Activated B cell treated with CpG ODN at 0.5 μM for 24 hours (primary cell): ENCODE measurements around the gene TFB2M. TPM values are rescaled to one million over a fixed set of nuclear protein-coding genes. Genes with fewer than 3 reads are reported as not detected.
"Not testable (repeated sequence)": the region's sequence is repeated elsewhere in the genome, so short reads cannot be mapped to it uniquely, and the experiment has no call there.

Experiments used
- ATAC-seq: fragments of 200-7000 bp; cut with Tn5 transposase; one replicate; pipeline ENCODE4 v1.10.0; 2021; ENCODE audit warnings: low read depth, mild to moderate bottlenecking, moderate library complexity
- CTCF ChIA-PET: fragments of 350-600 bp; sonication (Branson Sonifier 250); formaldehyde crosslinking; loops from one replicate; lab custom pipeline; 2021; ENCODE audit warnings: antibody characterized with exemption; lab: Charles Lee
- POLR2A ChIA-PET: fragments of 350-600 bp; sonication (Branson Sonifier 250); formaldehyde crosslinking; loops from one replicate; lab custom pipeline; 2021; ENCODE audit warnings: antibody characterized with exemption; lab: Charles Lee
- DNase-seq: peaks from one replicate; pipeline ENCODE4 v3.0.0; 2022
- H3K27ac Mint-ChIP-seq: one replicate; pipeline ENCODE4 v1.8.0; 2020; ENCODE audit warnings: mixed read lengths
- H3K27me3 Mint-ChIP-seq: one replicate; pipeline ENCODE4 v1.8.0; 2021; ENCODE audit warnings: mixed read lengths
- H3K36me3 Mint-ChIP-seq: one replicate; pipeline ENCODE4 v1.8.0; 2021; ENCODE audit warnings: low read depth, mixed read lengths
- H3K4me1 Mint-ChIP-seq: one replicate; pipeline ENCODE4 v1.8.0; 2021; ENCODE audit warnings: mixed read lengths
- H3K4me3 Mint-ChIP-seq: one replicate; pipeline ENCODE4 v1.8.0; 2020; ENCODE audit warnings: mild to moderate bottlenecking, mixed read lengths
- H3K9me3 Mint-ChIP-seq: one replicate; pipeline ENCODE4 v1.8.0; 2020; ENCODE audit warnings: mixed read lengths
- intact Hi-C: fragments of 100-400 bp; cut with micrococcal nuclease; formaldehyde crosslinking; loops from one replicate; pipeline ENCODE4 v1.15.1; 2024
- total RNA-seq: library from RNA; stranded (reverse); gene quantifications from 2 replicates; pipeline ENCODE4 v1.2.3, GENCODE V29; 2022
- TF ChIP-seq, protein P1 (sequence below): fragments of 200-600 bp; IDR thresholded peaks from one replicate; pipeline ENCODE4 v1.8.0; 2022; ENCODE audit warnings: antibody characterized with exemption, mild to moderate bottlenecking

Gene TFB2M
- total RNA-seq, 1 donor from 2014 or later = 18.3 TPM

- Mint-ChIP-seq H3K27me3 (no peaks in the 10 kb centered on the region), H3K36me3 (peaks cover 23% of the 10 kb centered on the region), H3K27ac (no peak overlapping the region), H3K4me1 (peaks cover 37% of the 10 kb centered on the region), H3K9me3 (no peaks in the 10 kb centered on the region), H3K4me3 (no peak overlapping the region)
- intact Hi-C loops = loop anchor here (5.0 kb wide), 1 partner anchor 1440 kb away; no protein-coding TSS in a partner anchor
- no peak for ATAC-seq
- TF ChIP-seq, protein P1, sequence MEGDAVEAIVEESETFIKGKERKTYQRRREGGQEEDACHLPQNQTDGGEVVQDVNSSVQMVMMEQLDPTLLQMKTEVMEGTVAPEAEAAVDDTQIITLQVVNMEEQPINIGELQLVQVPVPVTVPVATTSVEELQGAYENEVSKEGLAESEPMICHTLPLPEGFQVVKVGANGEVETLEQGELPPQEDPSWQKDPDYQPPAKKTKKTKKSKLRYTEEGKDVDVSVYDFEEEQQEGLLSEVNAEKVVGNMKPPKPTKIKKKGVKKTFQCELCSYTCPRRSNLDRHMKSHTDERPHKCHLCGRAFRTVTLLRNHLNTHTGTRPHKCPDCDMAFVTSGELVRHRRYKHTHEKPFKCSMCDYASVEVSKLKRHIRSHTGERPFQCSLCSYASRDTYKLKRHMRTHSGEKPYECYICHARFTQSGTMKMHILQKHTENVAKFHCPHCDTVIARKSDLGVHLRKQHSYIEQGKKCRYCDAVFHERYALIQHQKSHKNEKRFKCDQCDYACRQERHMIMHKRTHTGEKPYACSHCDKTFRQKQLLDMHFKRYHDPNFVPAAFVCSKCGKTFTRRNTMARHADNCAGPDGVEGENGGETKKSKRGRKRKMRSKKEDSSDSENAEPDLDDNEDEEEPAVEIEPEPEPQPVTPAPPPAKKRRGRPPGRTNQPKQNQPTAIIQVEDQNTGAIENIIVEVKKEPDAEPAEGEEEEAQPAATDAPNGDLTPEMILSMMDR = no peak
- CTCF ChIA-PET = no interaction called here
- POLR2A ChIA-PET = no interaction called here
- DNase-seq = no peak
These were observed 41.4 kb upstream of the TFB2M start for GRCh38 chr1:246607462-246607861.

GRCh38 chr1:246605231-246605630 is 39.2 kb upstream of the TFB2M start:
- POLR2A ChIA-PET, ATAC-seq, H3K27me3 Mint-ChIP-seq, H3K4me3 Mint-ChIP-seq, DNase-seq, H3K27ac Mint-ChIP-seq, CTCF ChIA-PET, H3K9me3 Mint-ChIP-seq: not testable (repeated sequence)
- Mint-ChIP-seq H3K36me3 (peaks cover 27% of the 10 kb centered on the region), H3K4me1 (peaks cover 34% of the 10 kb centered on the region)
- intact Hi-C loops = loop anchor here (1.0 to 5.0 kb wide), 2 partner anchors 29 to 1438 kb away; no protein-coding TSS in a partner anchor

GRCh38 chr1:246602194-246602593 is 36.1 kb upstream of the TFB2M start:
- no peaks in the 10 kb centered on the region for H3K27me3 Mint-ChIP-seq
- POLR2A ChIA-PET = no interaction called here
- peaks cover 26% of the 10 kb centered on the region for H3K4me1 Mint-ChIP-seq
- intact Hi-C loops = no loop called here
- ATAC-seq (no peak), DNase-seq (no peak)
- no peaks in the 10 kb centered on the region for H3K9me3 Mint-ChIP-seq
- TF ChIP-seq, protein P1 = no peak
- H3K27ac Mint-ChIP-seq = no peak overlapping the region
- peaks cover 41% of the 10 kb centered on the region for H3K36me3 Mint-ChIP-seq
- CTCF ChIA-PET = no interaction called here
- no peak overlapping the region for H3K4me3 Mint-ChIP-seq

GRCh38 chr1:246600579-246600978 is 34.5 kb upstream of the TFB2M start:
- Mint-ChIP-seq H3K27me3 (no peaks in the 10 kb centered on the region), H3K4me3 (no peak overlapping the region), H3K9me3 (no peaks in the 10 kb centered on the region), H3K4me1 (peaks cover 33% of the 10 kb centered on the region), H3K36me3 (peaks cover 54% of the 10 kb centered on the region), H3K27ac (no peak overlapping the region)
- ChIA-PET CTCF (no interaction called here), POLR2A (interaction anchor here (0.6 kb wide), 1 partner anchor 782 kb away, joined by 3 read pairs; no protein-coding TSS in a partner anchor)
- DNase-seq (no peak), ATAC-seq (no peak)
- intact Hi-C loops = loop anchor here (2.0 kb wide), 1 partner anchor 34 kb away; the partner anchor contains the start of genes CNST and TFB2M
- TF ChIP-seq, protein P1 = no peak

DNA sequence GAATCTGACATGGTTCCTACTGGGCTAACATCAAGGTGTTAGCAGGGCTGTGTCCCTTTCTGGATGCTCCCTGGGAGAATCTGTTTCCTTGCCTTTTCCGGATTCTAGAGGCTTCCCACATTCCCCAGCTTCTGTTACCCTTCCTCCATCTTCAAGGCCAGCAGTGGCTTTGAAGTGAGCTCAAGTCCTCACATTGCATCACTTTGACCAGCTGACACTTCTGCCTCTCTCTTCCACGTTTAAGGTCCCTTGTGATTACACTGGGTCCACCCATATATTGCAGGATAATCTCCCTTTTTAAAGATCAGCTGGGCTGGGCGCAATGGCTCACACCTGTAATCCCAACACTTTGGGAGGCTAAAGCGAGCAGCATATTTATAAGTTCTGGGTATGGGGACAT is 33.3 kb upstream of the TFB2M start:
- intact Hi-C loops = no loop called here
- ChIA-PET POLR2A (no interaction called here), CTCF (no interaction called here)
- Mint-ChIP-seq H3K4me3 (no peak overlapping the region), H3K27me3 (no peaks in the 10 kb centered on the region), H3K4me1 (peaks cover 39% of the 10 kb centered on the region), H3K36me3 (peaks cover 59% of the 10 kb centered on the region), H3K9me3 (no peaks in the 10 kb centered on the region), H3K27ac (no peak overlapping the region)
- DNase-seq = no peak
- no peak for ATAC-seq
- TF ChIP-seq, protein P1 = no peak

GRCh38 chr1:246597971-246598370 is 31.9 kb upstream of the TFB2M start:
- H3K27ac Mint-ChIP-seq = no peak overlapping the region

More at GRCh38 chr1:246597971-246598370, 31.9 kb upstream of the TFB2M start:
- H3K36me3 Mint-ChIP-seq = peaks cover 59% of the 10 kb centered on the region
- H3K9me3 Mint-ChIP-seq = no peaks in the 10 kb centered on the region
- no peak for DNase-seq
- ATAC-seq = no peak
- intact Hi-C loops = no loop called here
- TF ChIP-seq, protein P1 = no peak
- peaks cover 39% of the 10 kb centered on the region for H3K4me1 Mint-ChIP-seq
- H3K27me3 Mint-ChIP-seq = no peaks in the 10 kb centered on the region
- ChIA-PET CTCF (interaction anchor here (0.5 kb wide), 1 partner anchor 81 kb away, joined by 3 read pairs; no protein-coding TSS in a partner anchor), POLR2A (no interaction called here)
- no peak overlapping the region for H3K4me3 Mint-ChIP-seq
